Measurements from ENCODE around the gene MTA1.

MTA1 gene

GRCh38 chr14:105445901-105446845, 26.5 kb downstream of the MTA1 start:
- DNase-seq (ENCODE audit: low read depth), result no peak

- DNase-seq (ENCODE audit: low read depth), result no peak
These were observed 27.3 kb downstream of the MTA1 start for GRCh38 chr14:105446971-105447370.

- no peak for DNase-seq (ENCODE audit: low read depth)
These were observed 28.3 kb downstream of the MTA1 start for GRCh38 chr14:105447651-105448640.

- DNase-seq (ENCODE audit: low read depth), result peak; percentile 27
These were observed 29.1 kb downstream of the MTA1 start for GRCh38 chr14:105448706-105449111.

GRCh38 chr14:105449276-105450122, 29.9 kb downstream of the MTA1 start:
- DNase-seq (ENCODE audit: low read depth), result no peak

GRCh38 chr14:105450123-105450505, 30.5 kb downstream of the MTA1 start:
- no peak for DNase-seq (ENCODE audit: low read depth)

GRCh38 chr14:105450864-105451720, 31.5 kb downstream of the MTA1 start:
- DNase-seq (ENCODE audit: low read depth), result no peak

- no peak for DNase-seq (ENCODE audit: low read depth)
These were observed 33.3 kb downstream of the MTA1 start for GRCh38 chr14:105452963-105453362.

GRCh38 chr14:105453847-105454246, 34.2 kb downstream of the MTA1 start:
- no peak for DNase-seq (ENCODE audit: low read depth)

- no peak for DNase-seq (ENCODE audit: low read depth)
These were observed 35.5 kb downstream of the MTA1 start for GRCh38 chr14:105455086-105455640.

GRCh38 chr14:105455766-105456660, 36.4 kb downstream of the MTA1 start:
- DNase-seq (ENCODE audit: low read depth), result no peak

GRCh38 chr14:105456736-105457617, 37.4 kb downstream of the MTA1 start:
- no peak for DNase-seq (ENCODE audit: low read depth)

- no peak for DNase-seq (ENCODE audit: low read depth)
These were observed 38.4 kb downstream of the MTA1 start for GRCh38 chr14:105458010-105458409.

GRCh38 chr14:105458571-105458970, 38.9 kb downstream of the MTA1 start:
- no peak for DNase-seq (ENCODE audit: low read depth)

GRCh38 chr14:105460116-105460515, 40.5 kb downstream of the MTA1 start:
- DNase-seq (ENCODE audit: low read depth), result no peak

GRCh38 chr14:105460616-105461015, 41.0 kb downstream of the MTA1 start:
- DNase-seq (ENCODE audit: low read depth), result no peak

- no peak for DNase-seq (ENCODE audit: low read depth)
These were observed 42.3 kb downstream of the MTA1 start for GRCh38 chr14:105461903-105462302.

GRCh38 chr14:105464501-105464900, 44.9 kb downstream of the MTA1 start:
- no peak for DNase-seq (ENCODE audit: low read depth)

Measured in amniotic epithelial cell (primary cell).